HepG2 (cell line): ENCODE measurements around the gene BCORL1. TPM values are rescaled to one million over a fixed set of nuclear protein-coding genes. Genes with fewer than 3 reads are reported as not detected.

Source experiments
- DPF2 ChIP-seq: sonication (generic); formaldehyde crosslinking; IDR thresholded peaks from 2 replicates; pipeline ENCODE4 v1.4.0; 2020; ENCODE audit warnings: mild to moderate bottlenecking, low read depth, missing genetic modification reagents, borderline replicate concordance
- HMGXB4 ChIP-seq, 2 experiments: sonication (generic) in 1 of 2; formaldehyde crosslinking in 1 of 2; IDR thresholded peaks; 2 replicates each; pipeline versions ENCODE4 v1.4.0 to v1.6.1; 2018 to 2020; ENCODE audit warnings: missing genetic modification reagents in 2 of 2, borderline replicate concordance in 1 of 2, low read depth in 1 of 2, mild to moderate bottlenecking in 1 of 2, missing biosample characterization in 1 of 2
- MXD4 ChIP-seq: IDR thresholded peaks from 2 replicates; pipeline ENCODE4 v1.6.1; 2016; ENCODE audit warnings: mild to moderate bottlenecking, missing biosample characterization, missing genetic modification reagents
- NPAS2 ChIP-seq: sonication (generic); formaldehyde crosslinking; IDR thresholded peaks from 2 replicates; pipeline ENCODE4 v1.8.0; 2022; ENCODE audit warnings: mild to moderate bottlenecking, missing genetic modification reagents, borderline replicate concordance
- SCMH1 ChIP-seq: sonication (generic); formaldehyde crosslinking; IDR thresholded peaks from 2 replicates; pipeline ENCODE4 v1.9.0; 2021; ENCODE audit warnings: missing genetic modification reagents, mild to moderate bottlenecking, borderline replicate concordance
- SKI ChIP-seq: fragments of 450-650 bp; IDR thresholded peaks from one replicate; pipeline ENCODE4 v1.6.1; 2018; ENCODE audit warnings: mild to moderate bottlenecking; ENCODE audit not compliant: partially characterized antibody
- TCF7 ChIP-seq: sonication (generic); IDR thresholded peaks from 2 replicates; pipeline ENCODE4 v1.6.1; 2016; ENCODE audit warnings: antibody characterized with exemption, low read depth
- THAP9 ChIP-seq: sonication (generic); formaldehyde crosslinking; IDR thresholded peaks from 2 replicates; pipeline ENCODE4; 2020; ENCODE audit warnings: missing genetic modification reagents, mild to moderate bottlenecking, borderline replicate concordance
- ZNF44 ChIP-seq: sonication (generic); formaldehyde crosslinking; IDR thresholded peaks from 2 replicates; pipeline ENCODE4 v1.5.1; 2020; ENCODE audit warnings: mild to moderate bottlenecking, missing genetic modification reagents
- ZNF773 ChIP-seq: sonication (generic); formaldehyde crosslinking; IDR thresholded peaks from 2 replicates; pipeline ENCODE4 v1.4.0; 2020; ENCODE audit warnings: missing genetic modification reagents, borderline replicate concordance
- ZSCAN9 ChIP-seq: IDR thresholded peaks from 2 replicates; pipeline ENCODE4 v1.6.1; 2016; ENCODE audit warnings: borderline replicate concordance
- polyA plus RNA-seq, 8 experiments: library from polyadenylated mRNA; depleted of rRNA in 3 of 8; stranded (reverse) in 7 of 8; unstranded in 1 of 8; fragments of >200 nt; fragmentation: Illumina TruSeq in 4 of 8; extraction: Trizol in 4 of 8; gene quantifications; 2 replicates each; pipeline versions ENCODE4 v1.2.1 to v1.2.3, GENCODE V29; 2011 to 2016; ENCODE audit warnings: low read depth in 4 of 8, missing spikeins in 1 of 8, mixed read lengths in 1 of 8; ENCODE audit not compliant: insufficient read depth in 1 of 8
- total RNA-seq, 5 experiments: library from RNA; depleted of rRNA; stranded (reverse); fragments of >200 nt; fragmentation: Illumina TruSeq; extraction: Trizol; gene quantifications; 2 replicates each; pipeline ENCODE4 v1.2.3, GENCODE V29; 2016; ENCODE audit warnings: low read depth in 1 of 5
- TF ChIP-seq, protein P1 (sequence below): sonication (generic); formaldehyde crosslinking; IDR thresholded peaks from 2 replicates; pipeline ENCODE4 v1.8.0; 2022; ENCODE audit warnings: mild to moderate bottlenecking, missing genetic modification reagents, moderate library complexity
- TF ChIP-seq, protein P2 (sequence below): sonication (generic); formaldehyde crosslinking; IDR thresholded peaks from 2 replicates; pipeline ENCODE4 v1.5.0; 2020; ENCODE audit warnings: mild to moderate bottlenecking, missing genetic modification reagents, borderline replicate concordance

Gene BCORL1
- total and polyA plus RNA-seq, 2 of the 13 experiments (the other 11 are each of a cell fraction or from before 2014, with no cell fraction given), result 0.67 to 1.4 TPM

DNA sequence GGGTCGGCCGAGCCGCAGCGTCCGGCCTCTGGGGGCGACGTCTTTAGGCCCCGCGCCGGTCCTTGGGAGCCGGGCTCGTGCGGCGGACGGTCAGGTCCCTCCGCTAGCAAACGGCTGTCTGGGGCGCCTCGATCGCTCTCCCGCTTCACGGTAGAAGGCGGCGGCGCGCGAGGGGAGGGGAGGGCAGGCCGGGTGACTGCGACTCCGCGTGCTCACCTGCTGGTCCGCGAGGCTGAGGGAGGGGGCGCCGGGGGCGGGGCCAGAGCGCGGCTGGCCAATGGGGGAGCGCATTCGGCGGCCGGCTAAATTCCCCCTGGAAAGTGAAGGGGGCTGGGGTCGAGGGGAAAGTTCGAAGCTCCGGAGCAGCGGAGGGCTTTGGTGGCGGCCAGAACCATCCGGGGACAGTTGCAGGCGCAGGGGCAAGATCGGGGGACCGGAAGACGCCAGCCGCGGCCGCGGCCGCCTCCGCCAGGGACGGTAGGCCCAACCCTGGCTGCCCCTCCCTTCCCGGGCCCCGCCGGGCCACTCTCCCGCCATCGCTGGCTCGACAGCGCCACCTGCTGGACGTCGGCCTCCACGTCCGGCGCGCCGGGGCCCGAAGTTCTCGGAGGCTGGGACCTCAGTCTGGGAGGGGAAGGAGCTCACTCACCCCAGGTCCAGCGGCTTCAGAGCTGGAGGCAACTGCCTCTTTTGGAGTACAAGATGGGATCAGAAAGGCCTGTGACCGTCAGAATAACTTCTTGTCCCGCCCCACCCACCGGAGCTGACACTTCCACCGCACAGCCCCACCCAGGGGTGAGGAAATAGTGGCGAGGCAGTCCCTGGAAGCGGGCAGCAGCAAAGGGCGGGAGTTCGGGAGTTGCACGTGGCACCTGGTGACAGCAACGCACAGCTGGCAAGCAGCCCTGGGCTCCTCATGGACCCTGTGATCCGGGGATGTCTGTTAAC is 78.0 kb downstream of the BCORL1 start (continued):
- TF ChIP-seq HMGXB4 (CRISPR knock-in tag; IDR thresholded peaks at IDR 0.05; ENCODE audit: borderline replicate concordance in 1 of 2, low read depth in 1 of 2) (peak; percentile 66 to 76; a peak in 2 of 4 replicates), ZNF773 (no peak), DPF2 (CRISPR knock-in tag) (no peak), NPAS2 (CRISPR knock-in tag) (no peak), SCMH1 (CRISPR knock-in tag) (no peak), SKI (peak; percentile 57), ZSCAN9 (CRISPR knock-in tag) (no peak), ZNF44 (no peak), MXD4 (no peak), TCF7 (no peak), THAP9 (CRISPR knock-in tag) (peak; percentile 15; the same call in 1 of the 2 replicates)
- TF ChIP-seq, protein P1, sequence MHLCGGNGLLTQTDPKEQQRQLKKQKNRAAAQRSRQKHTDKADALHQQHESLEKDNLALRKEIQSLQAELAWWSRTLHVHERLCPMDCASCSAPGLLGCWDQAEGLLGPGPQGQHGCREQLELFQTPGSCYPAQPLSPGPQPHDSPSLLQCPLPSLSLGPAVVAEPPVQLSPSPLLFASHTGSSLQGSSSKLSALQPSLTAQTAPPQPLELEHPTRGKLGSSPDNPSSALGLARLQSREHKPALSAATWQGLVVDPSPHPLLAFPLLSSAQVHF (CRISPR knock-in tag), result no peak
- TF ChIP-seq, protein P2, sequence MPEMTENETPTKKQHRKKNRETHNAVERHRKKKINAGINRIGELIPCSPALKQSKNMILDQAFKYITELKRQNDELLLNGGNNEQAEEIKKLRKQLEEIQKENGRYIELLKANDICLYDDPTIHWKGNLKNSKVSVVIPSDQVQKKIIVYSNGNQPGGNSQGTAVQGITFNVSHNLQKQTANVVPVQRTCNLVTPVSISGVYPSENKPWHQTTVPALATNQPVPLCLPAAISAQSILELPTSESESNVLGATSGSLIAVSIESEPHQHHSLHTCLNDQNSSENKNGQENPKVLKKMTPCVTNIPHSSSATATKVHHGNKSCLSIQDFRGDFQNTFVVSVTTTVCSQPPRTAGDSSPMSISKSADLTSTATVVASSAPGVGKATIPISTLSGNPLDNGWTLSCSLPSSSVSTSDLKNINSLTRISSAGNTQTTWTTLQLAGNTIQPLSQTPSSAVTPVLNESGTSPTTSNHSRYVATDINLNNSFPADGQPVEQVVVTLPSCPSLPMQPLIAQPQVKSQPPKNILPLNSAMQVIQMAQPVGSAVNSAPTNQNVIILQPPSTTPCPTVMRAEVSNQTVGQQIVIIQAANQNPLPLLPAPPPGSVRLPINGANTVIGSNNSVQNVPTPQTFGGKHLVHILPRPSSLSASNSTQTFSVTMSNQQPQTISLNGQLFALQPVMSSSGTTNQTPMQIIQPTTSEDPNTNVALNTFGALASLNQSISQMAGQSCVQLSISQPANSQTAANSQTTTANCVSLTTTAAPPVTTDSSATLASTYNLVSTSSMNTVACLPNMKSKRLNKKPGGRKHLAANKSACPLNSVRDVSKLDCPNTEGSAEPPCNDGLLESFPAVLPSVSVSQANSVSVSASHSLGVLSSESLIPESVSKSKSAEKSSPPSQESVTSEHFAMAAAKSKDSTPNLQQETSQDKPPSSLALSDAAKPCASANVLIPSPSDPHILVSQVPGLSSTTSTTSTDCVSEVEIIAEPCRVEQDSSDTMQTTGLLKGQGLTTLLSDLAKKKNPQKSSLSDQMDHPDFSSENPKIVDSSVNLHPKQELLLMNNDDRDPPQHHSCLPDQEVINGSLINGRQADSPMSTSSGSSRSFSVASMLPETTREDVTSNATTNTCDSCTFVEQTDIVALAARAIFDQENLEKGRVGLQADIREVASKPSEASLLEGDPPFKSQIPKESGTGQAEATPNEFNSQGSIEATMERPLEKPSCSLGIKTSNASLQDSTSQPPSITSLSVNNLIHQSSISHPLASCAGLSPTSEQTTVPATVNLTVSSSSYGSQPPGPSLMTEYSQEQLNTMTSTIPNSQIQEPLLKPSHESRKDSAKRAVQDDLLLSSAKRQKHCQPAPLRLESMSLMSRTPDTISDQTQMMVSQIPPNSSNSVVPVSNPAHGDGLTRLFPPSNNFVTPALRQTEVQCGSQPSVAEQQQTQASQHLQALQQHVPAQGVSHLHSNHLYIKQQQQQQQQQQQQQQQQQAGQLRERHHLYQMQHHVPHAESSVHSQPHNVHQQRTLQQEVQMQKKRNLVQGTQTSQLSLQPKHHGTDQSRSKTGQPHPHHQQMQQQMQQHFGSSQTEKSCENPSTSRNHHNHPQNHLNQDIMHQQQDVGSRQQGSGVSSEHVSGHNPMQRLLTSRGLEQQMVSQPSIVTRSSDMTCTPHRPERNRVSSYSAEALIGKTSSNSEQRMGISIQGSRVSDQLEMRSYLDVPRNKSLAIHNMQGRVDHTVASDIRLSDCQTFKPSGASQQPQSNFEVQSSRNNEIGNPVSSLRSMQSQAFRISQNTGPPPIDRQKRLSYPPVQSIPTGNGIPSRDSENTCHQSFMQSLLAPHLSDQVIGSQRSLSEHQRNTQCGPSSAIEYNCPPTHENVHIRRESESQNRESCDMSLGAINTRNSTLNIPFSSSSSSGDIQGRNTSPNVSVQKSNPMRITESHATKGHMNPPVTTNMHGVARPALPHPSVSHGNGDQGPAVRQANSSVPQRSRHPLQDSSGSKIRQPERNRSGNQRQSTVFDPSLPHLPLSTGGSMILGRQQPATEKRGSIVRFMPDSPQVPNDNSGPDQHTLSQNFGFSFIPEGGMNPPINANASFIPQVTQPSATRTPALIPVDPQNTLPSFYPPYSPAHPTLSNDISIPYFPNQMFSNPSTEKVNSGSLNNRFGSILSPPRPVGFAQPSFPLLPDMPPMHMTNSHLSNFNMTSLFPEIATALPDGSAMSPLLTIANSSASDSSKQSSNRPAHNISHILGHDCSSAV, result no peak
